ENCODE results near the gene SEMA4D. TPM values are rescaled to one million over a fixed set of nuclear protein-coding genes. Genes with fewer than 3 reads are reported as not detected.

Gene SEMA4D
- polyA plus RNA-seq, 1 donor from 2014 or later: 34.0 TPM

GRCh38 chr9:89422151-89422975, 75.5 kb downstream of the SEMA4D start:
- TF ChIP-seq MXI1 (conservative IDR thresholded peaks at IDR 0.05; ENCODE audit: poor library complexity, severe bottlenecking) (no peak), POLR2AphosphoS5 (IDR thresholded peaks at IDR 0.05) (no peak), TAF1 (IDR thresholded peaks at IDR 0.05; ENCODE audit: low read depth) (no peak), SMC3 (conservative IDR thresholded peaks at IDR 0.05; ENCODE audit: poor library complexity) (no peak), EZH2 (IDR thresholded peaks at IDR 0.05; ENCODE audit: borderline replicate concordance, insufficient read depth, low read length, poor library complexity, severe bottlenecking) (no peak), EP300 (conservative IDR thresholded peaks at IDR 0.05; ENCODE audit: poor library complexity, severe bottlenecking) (no peak), REST (IDR thresholded peaks at IDR 0.05; ENCODE audit: borderline replicate concordance) (no peak), RAD21 (conservative IDR thresholded peaks at IDR 0.05) (no peak)
- TF ChIP-seq, protein P1, sequence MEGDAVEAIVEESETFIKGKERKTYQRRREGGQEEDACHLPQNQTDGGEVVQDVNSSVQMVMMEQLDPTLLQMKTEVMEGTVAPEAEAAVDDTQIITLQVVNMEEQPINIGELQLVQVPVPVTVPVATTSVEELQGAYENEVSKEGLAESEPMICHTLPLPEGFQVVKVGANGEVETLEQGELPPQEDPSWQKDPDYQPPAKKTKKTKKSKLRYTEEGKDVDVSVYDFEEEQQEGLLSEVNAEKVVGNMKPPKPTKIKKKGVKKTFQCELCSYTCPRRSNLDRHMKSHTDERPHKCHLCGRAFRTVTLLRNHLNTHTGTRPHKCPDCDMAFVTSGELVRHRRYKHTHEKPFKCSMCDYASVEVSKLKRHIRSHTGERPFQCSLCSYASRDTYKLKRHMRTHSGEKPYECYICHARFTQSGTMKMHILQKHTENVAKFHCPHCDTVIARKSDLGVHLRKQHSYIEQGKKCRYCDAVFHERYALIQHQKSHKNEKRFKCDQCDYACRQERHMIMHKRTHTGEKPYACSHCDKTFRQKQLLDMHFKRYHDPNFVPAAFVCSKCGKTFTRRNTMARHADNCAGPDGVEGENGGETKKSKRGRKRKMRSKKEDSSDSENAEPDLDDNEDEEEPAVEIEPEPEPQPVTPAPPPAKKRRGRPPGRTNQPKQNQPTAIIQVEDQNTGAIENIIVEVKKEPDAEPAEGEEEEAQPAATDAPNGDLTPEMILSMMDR (IDR thresholded peaks at IDR 0.05; ENCODE audit: poor library complexity, severe bottlenecking): no peak
- H3K9me3 ChIP-seq (ENCODE audit: low read length): no peaks in the 10 kb centered on the region
- H3K79me2 ChIP-seq (replicated peaks; ENCODE audit: insufficient read depth, low read length): peaks cover 33% of the 10 kb centered on the region
- no peaks in the 10 kb centered on the region for H3K27me3 ChIP-seq (ENCODE audit: insufficient read depth, low read depth, low read length)
- no peak overlapping the region for H3K9ac ChIP-seq (ENCODE audit: low read length)
- H4K20me1 ChIP-seq (ENCODE audit: insufficient read depth): no peaks in the 10 kb centered on the region
- H2AFZ ChIP-seq (ENCODE audit: low read depth, low read length): no peak overlapping the region
- H3K9me2 ChIP-seq (ENCODE audit: insufficient read depth, low read length): no peaks in the 10 kb centered on the region
- H3K36me3 ChIP-seq (ENCODE audit: insufficient read depth, low read length): no peaks in the 10 kb centered on the region
- peak overlapping the region; percentile 33 for H3K27ac ChIP-seq (ENCODE audit: low read length)
- H3K4me2 ChIP-seq (ENCODE audit: low read length): no peak overlapping the region
- H3K4me3 ChIP-seq (ENCODE audit: low read length): no peak overlapping the region
- no peaks in the 10 kb centered on the region for H3F3A ChIP-seq (ENCODE audit: insufficient read depth, low read length, poor library complexity, severe bottlenecking)

GRCh38 chr9:89421595-89421994, 76.3 kb downstream of the SEMA4D start:
- no peak overlapping the region for H3K4me2 ChIP-seq (ENCODE audit: low read length)
- no peaks in the 10 kb centered on the region for H3F3A ChIP-seq (ENCODE audit: insufficient read depth, low read length, poor library complexity, severe bottlenecking)
- H3K4me3 ChIP-seq (ENCODE audit: low read length): no peak overlapping the region
- peaks cover 33% of the 10 kb centered on the region for H3K79me2 ChIP-seq (replicated peaks; ENCODE audit: insufficient read depth, low read length)
- no peaks in the 10 kb centered on the region for H3K9me2 ChIP-seq (ENCODE audit: insufficient read depth, low read length)
- no peaks in the 10 kb centered on the region for H4K20me1 ChIP-seq (ENCODE audit: insufficient read depth)
- H3K27ac ChIP-seq (ENCODE audit: low read length): no peak overlapping the region
- no peaks in the 10 kb centered on the region for H3K27me3 ChIP-seq (ENCODE audit: insufficient read depth, low read depth, low read length)
- H3K9me3 ChIP-seq (ENCODE audit: low read length): no peaks in the 10 kb centered on the region
- H3K36me3 ChIP-seq (ENCODE audit: insufficient read depth, low read length): no peaks in the 10 kb centered on the region
- no peak overlapping the region for H3K9ac ChIP-seq (ENCODE audit: low read length)
- TF ChIP-seq, protein P1 (IDR thresholded peaks at IDR 0.05; ENCODE audit: poor library complexity, severe bottlenecking): no peak
- TF ChIP-seq POLR2AphosphoS5 (IDR thresholded peaks at IDR 0.05): no peak
- TF ChIP-seq MXI1 (conservative IDR thresholded peaks at IDR 0.05; ENCODE audit: poor library complexity, severe bottlenecking): no peak
- TF ChIP-seq SMC3 (conservative IDR thresholded peaks at IDR 0.05; ENCODE audit: poor library complexity): no peak
- no peak for TF ChIP-seq RAD21 (conservative IDR thresholded peaks at IDR 0.05)
- TF ChIP-seq EZH2 (IDR thresholded peaks at IDR 0.05; ENCODE audit: borderline replicate concordance, insufficient read depth, low read length, poor library complexity, severe bottlenecking): no peak
- no peak for TF ChIP-seq REST (IDR thresholded peaks at IDR 0.05; ENCODE audit: borderline replicate concordance)
- no peak for TF ChIP-seq TAF1 (IDR thresholded peaks at IDR 0.05; ENCODE audit: low read depth)
- no peak for TF ChIP-seq EP300 (conservative IDR thresholded peaks at IDR 0.05; ENCODE audit: poor library complexity, severe bottlenecking)
- no peak overlapping the region for H2AFZ ChIP-seq (ENCODE audit: low read depth, low read length)
